ACHN (cell line): ENCODE measurements around the gene RNF150.
"Not testable (repeated sequence)": the region's sequence is repeated elsewhere in the genome, so short reads cannot be mapped to it uniquely, and the experiment has no call there.

ENCODE experiments used
- DNase-seq: peaks from one replicate; pipeline ENCODE4 v3.0.0-alpha.2; 2015
- in situ Hi-C: cut with HindIII; loops from 2 replicates; pipeline ENCODE4 v1.10.0; 2017; ENCODE audit warnings: low sequenced_read_pairs, low pct_ligation_motif_present, low pct_unique_long_range_greater_than_20kb

Gene RNF150

DNA sequence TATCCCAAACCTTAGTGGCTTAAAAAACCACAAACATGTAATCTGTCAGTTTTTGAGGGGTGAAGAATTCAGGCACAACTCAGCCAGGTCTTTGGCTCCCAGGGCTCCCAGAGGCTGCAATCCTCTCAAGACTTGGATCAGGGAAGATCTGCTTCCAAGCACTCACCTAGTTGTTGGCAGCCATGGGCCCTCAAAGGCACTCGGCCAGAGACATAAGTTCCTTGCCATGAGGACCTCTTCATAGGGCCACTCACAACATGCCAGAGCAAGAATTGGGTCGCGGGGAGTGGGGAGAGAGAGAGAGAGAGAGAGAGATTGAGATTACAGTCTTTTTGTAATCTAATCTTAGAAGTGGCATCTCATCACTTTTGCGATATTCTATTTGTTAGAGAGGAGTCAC is 300.0 kb downstream of the RNF150 start:
- in situ Hi-C loops, result no loop called here
- no peak for DNase-seq

DNA sequence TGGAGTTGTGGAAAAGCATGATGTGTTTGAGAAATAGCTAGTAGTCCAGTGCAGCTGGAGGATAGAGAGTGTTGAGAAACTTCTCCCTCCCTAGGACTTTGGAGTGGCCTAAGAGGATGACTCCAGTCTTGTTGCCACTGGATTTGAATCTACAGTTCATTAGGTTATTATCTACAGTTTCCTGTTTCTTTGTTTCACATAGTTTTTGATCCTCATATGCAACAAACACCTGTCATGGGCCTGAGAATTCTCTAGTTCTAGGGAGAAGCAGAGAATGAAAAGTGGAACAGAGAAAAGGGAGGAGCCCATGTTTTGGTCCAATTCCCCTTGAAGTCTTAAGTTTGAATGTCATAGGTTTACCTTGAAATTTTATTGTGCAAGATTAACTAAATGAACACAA is 303.4 kb downstream of the RNF150 start:
- in situ Hi-C loops, result no loop called here

DNA sequence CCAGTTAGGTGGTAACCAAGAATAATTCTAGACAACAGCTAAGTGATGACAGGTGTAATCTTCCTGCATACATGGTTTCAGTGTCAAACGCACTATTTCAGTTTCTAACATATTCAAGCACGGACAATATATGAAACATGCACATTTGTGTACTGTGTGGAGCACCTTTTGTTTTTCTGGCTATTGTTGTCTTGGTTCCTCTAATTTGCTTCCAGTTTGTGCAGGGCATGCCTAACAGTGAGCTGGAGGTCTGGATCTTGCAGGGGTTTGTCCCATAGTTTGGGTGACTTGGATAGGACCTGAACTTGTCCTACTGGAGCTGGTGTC is 306.6 kb downstream of the RNF150 start:
- DNase-seq, result no peak
- in situ Hi-C loops, result no loop called here

More for the DNA sequence above, 303.4 kb downstream of the RNF150 start:
- DNase-seq, result no peak

DNA sequence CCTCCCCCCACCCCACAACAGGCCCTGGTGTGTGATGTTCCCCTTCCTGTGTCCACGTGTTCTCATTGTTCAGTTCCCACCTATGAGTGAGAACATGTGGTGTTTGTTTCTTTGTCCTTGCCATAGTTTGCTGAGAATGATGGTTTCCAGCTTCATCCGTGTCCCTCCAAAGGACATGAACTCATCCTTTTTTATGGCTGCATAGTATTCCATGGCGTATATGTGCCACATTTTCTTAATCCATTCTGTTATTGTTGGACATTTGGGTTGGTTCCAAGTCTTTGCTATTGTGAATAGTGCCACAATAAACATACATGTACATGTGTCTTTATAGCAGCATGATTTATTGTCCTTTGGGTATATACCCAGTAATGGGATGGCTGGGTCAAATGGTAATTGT is 312.7 kb downstream of the RNF150 start:
- in situ Hi-C loops, result not testable (repeated sequence)

DNA sequence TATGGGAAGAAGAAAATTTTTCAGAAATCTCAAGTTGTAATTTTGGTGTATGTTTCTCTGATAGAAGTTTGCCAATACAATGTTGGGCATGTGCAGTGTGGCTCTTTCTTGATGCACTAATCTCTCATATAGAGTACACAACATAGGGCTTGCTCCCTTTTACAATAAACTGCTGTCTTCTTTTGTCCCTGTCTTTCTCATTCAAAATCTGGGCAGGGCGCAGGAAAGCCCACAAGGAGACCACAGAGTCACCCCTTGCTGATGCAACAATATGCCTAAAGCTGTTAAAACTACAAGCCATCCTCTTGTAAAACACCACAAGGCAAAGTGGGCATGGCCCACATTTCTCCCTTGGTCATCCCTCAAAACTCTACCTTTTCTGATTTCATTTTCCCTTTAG is 313.7 kb downstream of the RNF150 start:
- no peak for DNase-seq
- in situ Hi-C loops, result no loop called here

More for the DNA sequence above, 312.7 kb downstream of the RNF150 start:
- DNase-seq, result not testable (repeated sequence)

DNA sequence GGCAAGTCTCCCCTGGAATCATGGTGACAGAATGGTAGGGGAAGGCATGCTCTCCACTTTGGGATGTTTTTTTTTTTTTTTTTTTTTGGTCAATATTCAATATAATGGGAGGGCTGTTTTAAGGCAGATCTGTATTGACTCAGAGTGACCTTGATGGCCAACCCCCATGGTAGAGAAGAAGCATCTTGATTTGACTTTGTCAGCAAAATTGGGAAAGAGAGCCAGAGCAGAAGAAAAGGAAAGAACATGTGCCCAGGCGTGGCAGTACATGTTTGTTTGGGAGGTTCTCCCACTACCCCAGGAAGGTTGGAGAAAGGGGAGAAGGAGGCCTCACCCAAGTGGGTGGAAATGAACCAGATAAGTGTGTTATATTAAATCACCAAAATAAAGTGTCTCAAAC is 314.8 kb downstream of the RNF150 start:
- in situ Hi-C loops, result no loop called here
- no peak for DNase-seq

DNA sequence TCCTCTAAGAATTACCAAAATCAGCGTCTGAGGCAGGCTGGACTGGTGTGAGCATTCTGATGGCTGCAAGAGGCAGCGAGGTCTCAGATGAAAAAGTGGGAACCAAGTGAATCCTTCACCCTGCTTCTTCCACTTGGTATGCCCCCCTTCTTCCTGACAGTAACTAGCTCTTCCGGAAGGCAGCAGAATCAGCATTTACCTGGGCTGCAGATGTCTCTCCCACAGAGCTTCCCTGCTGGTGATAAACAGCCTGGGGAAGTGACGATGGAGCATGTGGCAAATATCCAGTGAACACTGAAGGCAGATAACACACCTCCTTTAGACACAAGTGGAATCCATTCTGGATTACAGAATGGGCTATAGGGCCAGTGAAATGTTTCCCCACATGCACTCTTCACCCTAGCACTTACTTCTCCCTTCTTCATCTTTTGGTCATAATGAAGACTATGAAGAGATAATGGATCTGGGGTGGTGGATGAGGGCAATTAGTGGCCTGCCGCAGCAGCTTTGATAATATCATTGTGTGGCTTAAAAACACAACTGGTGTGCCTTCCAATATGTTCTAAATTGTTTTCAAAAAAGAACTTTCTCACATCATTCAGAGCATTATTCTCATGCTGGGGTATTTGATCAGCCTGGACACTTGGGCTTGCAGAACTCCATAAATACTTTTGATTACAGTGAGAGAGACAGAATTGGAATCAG is 316.3 kb downstream of the RNF150 start:
- in situ Hi-C loops, result no loop called here
- DNase-seq, result no peak

DNA sequence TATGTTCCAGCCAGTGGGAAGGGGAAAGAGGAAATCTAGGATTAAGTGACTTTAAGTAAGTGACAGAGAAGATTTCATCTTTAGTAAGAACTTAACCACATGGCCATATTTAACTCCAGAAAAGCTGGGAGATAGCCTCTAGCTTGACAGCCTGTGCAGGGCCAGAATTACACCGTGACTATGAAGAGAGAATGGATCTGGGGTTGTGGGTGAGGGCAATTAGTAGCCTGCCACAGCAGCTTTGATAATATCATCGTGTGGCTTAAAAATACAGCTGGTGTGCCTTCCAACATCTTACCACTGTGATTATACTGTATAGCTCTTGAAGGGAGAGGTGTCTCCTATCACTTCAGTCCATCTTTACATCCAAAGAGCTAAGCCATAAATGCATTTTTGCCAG is 319.5 kb downstream of the RNF150 start:
- in situ Hi-C loops, result no loop called here
- no peak for DNase-seq

DNA sequence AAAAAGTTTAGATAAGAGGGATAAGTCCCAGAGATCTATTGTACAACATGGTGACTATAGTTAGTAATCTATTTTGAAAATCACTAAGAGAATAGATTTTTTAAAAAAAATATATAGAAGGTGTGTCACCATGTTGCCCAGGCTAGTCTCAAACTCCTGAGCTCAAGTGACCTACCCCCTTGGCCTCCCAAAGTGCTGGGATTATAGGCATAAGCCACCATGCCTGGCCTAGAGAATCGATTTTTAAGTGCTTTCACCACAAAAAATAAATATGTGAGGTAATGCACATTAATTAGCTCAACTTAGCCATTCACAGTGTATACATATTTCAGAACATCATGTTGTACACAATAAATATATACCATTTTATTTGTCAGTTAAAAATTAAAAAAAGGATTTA is 320.4 kb downstream of the RNF150 start:
- in situ Hi-C loops, result no loop called here

DNA sequence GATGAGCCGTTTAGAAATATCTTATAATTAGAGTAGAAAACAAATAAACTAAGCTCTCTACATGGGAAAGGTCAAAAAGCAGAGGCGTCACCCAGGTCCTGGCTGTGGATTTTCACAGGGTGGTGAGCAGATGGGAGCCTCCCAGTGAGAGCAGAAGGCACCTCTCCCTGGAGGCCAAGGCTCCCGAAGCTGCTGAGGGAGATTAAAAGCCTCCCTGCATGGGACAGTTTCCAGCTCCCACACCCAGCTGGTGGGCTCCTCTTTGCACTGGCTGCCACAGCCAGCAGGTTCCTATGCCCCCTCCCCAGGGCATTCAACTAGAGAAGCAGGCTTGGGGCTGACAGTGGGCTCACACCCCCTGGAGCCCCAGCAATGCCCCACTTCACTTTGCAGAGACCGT is 321.8 kb downstream of the RNF150 start:
- no peak for DNase-seq
- in situ Hi-C loops, result no loop called here

More for the DNA sequence above, 320.4 kb downstream of the RNF150 start:
- no peak for DNase-seq

DNA sequence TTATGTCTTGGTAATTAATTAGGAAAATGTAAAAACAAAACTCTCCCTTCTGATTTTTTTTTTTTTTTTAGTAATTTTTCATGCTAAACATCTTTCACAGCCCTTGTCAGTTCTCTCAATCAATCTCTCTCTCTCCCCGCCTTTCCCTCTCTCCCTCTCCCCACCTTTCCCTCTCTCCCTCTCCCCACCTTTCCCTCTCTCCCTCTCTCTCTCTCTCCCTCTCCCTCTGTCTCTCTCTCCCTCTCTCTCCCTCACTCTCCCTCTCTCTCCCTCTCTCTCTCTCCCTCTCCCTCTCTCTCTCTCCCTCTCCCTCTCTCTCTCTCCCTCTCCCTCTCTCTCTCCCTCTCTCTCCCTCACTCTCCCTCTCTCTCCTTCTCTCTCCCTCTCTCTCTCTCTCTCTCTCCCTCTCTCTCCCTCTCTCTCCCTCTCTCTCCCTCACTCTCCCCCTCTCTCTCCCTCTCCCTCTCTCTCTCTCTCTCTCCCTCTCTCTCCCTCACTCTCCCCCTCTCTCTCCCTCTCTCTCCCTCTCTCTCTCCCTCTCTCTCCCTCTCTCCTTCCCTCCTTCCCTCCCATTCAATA is 322.6 kb downstream of the RNF150 start:
- in situ Hi-C loops, DNase-seq: not testable (repeated sequence)
